GM21528 (cell line): ENCODE data around the gene TPD52L2.
"Not testable (repeated sequence)": the region's sequence is repeated elsewhere in the genome, so short reads cannot be mapped to it uniquely, and the experiment has no call there.

Experiments used
- ATAC-seq: cut with Tn5 transposase; IDR thresholded peaks from one replicate; pipeline ENCODE4 v1.9.1; 2021; ENCODE audit warnings: mild to moderate bottlenecking, moderate library complexity; ENCODE audit not compliant: unreplicated experiment, low FRiP score

The TPD52L2 gene

DNA sequence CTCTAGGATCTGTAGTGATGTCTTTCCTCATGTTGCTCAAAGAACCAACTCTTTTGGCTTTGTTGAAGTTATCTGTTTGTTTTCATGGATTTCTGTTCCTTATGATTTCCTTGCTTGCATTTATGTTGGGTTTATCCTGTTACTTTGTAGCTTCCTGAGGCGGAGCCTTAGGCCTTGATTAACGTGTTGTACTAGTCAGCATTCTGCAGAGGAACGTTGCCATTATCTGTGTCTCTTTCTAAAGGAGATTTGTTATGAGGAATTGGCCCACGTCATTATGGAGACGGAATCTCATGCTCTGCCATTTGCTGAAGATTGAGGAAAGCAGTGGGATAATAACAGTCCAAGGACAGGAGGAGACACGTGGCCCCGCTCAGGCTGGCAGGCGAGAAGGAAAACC, 61.2 kb downstream of the TPD52L2 start:
- no peak for ATAC-seq

DNA sequence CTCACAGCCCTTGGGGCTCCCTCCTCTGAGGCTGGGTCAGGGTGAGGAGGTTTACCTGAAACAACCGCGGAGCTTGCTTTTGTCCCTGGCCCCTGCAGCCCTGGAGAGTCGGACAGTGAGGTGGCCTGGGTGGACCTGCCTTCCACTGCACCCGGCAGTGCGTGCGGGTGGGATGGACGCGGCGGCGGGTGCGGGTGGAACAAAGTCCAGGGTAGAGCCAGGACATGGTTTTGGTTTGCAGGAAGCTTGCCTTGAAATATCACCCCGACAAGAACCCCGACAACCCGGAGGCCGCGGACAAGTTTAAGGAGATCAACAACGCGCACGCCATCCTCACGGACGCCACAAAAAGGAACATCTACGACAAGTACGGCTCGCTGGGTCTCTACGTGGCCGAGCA, 64.0 kb downstream of the TPD52L2 start:
- no peak for ATAC-seq

DNA sequence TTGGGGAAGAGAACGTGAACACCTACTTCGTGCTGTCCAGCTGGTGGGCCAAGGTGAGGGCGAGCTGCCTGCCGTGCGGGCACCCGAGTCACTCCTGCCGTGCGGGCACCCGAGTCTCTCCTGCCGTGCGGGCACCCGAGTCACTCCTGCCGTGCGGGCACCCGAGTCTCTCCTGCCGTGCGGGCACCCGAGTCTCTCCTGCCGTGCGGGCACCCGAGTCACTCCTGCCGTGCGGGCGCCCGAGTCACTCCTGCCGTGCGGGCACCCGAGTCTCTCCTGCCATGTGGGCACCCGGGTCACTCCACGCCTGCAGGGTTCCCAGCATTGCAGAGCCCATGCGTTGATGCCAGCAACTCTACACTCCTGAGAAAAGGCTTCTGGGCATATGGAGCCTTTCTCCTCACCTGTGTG, 64.4 kb downstream of the TPD52L2 start:
- ATAC-seq, result not testable (repeated sequence)

DNA sequence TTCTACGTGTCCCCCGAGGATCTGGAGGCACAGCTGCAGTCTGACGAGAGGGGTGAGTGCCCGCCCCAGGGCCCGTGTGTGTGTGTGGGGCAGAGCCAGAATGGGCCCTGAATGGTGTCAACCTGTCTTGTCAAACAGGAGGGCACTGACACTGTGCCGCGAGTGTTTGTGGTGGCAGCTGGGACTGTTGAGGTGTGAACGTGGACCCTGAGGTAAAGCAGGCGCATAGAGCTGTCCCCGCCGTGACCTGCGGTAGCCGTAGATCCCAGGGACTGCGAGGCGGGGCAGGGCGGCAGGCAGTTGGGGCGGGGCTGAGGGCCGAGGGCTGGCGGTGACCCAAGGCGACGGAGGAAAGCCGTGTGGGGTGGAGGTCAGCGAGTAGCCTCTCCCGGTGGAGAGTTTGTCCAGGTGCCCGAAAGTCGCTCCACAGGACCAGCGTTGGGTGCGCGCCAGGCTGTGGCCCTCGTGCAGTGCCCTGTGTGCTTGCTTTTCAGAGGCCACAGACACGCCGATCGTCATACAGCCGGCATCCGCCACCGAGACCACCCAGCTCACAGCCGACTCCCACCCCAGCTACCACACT, 66.0 kb downstream of the TPD52L2 start:
- no peak for ATAC-seq

DNA sequence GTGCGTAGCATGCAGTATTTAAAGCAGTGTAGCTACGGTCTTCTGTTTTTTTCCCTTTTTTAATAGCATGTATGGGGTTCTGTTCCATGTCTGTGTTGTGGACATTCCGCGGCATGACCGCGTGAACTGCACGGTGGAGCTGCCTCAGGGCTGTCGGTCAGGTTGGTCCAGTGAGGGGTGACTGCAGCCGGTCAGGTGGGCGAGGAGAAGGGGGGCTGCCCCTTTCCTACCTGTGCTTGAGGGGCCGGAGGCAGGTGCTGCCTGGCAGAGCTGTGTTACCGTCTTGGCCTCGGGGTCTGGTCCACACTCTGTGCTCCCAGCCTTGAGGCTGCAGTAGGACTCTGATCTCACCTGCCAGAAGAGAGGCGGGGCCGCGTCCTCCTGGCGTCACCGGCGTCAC, 66.7 kb downstream of the TPD52L2 start:
- no peak for ATAC-seq

DNA sequence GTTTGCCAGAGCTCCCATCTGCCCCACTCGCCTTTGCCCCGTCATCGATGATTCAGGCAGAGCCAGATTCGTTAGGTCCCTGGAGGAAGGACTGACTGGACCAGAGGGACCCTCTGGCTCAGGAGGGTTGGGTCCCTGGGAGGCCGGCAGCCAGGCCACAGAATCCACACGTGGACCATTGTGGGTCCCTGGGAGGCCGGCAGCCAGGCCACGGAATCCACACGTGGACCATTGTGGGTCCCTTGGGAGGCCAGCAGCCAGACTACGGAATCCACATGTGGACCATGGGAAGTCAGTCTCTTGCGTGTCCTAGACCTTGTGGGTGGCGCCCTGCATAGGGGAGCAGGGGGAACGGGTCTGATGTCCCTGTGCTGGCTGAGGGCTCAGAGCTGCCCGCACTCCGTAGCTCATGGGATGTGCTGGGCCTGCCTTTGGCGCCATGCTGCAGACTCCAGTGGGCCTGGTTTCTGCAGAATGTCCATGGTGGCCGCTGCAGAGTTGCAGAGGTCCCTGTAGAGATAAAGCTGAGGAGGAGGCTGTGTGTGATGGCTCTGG, 67.6 kb downstream of the TPD52L2 start:
- ATAC-seq, result no peak

DNA sequence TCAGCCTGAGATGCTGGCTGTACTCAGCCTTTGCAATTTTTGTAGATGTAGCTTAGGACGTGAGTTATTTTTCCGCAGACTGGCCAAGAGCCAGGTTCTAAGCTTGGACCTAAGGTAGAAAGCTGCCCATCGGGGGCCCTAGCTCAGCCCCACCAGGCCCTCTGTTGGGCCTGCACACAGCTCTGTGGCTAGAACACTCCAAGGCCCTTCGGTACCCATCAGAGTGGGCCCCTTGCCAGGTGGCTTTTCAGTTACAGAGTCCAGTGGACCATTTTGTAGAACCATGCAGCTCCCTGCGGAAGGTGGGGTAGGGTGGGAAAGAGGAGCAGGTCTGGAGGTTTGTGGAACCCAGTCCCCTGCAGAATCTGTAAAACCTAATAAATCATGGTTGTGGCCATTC, 68.6 kb downstream of the TPD52L2 start:
- no peak for ATAC-seq

DNA sequence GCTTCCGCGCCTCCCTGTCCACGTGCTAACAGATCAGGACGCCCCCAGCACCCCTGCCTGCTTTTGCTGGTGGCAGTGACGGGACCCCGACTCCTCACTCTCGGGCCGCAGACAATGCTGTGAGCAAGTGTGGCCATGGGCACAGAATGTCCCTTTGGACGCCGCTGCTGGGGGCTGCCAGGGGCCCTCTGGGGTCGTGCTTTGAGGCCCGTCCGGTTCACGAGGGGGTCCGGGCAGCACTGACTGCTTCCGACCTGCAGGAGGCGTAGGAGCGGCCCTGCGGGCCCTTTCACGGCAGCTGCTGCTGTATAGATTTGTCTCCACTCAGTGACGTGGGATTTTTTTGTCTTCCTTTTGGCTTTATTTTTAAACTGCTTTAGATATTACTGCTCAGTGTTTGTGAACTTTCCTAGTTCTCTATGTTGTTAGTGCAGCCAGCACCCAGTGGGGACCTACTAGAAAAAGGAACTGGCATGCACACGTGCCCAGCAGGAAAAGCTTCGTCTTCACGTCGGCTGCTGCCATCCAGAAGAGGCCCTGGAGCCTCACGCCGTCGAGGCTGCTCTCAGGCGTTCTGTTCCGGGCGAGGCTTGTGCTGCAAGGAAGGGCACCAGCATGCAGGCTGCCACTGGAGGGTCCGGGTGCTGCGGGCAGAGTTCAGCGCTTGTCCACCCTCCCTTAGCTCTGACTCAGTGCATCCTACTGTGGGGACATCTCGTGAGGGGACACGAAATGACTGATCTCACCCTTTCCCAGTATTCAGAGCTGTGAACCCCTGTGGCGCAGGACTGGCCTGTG, 69.4 kb downstream of the TPD52L2 start:
- ATAC-seq, result no peak

DNA sequence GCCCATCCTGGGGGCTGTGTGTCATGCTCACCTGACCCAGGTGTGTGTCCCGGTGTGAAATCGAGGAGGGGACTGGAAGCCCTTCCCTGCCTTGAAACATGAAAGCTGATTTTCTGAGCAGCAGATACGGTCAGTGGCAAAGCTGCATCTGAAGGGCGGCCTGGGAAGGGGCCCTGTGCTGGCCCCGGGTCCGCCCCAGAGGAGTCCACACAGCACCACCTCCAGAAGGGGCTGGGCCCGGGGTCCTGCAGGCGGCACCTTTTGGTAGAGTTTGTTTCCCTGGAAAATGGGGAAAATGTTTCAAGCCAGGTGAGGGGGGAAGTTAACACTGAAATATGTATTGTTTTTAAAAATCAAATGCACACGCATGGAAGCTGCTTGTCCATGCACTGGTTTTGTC, 70.4 kb downstream of the TPD52L2 start:
- ATAC-seq, result no peak

DNA sequence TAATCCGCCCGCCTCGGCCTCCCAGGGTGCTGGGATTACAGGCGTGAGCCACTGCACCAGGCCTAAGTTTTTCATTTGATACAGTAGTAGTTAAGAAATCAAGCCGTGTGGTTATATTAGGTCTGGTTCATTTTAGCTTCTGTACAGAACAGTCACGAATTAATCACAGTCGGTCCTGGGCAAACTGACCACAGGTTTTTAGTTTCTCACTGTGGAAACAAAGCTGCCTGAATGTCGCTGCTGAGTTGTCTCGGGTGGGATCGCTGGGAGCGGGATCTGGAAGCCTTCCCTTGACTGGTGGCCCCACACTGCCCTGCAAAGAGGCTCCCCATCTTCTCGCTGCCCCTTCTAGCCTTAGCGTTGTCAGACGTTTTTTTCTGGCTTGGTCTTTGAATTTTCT, 72.5 kb downstream of the TPD52L2 start:
- no peak for ATAC-seq

DNA sequence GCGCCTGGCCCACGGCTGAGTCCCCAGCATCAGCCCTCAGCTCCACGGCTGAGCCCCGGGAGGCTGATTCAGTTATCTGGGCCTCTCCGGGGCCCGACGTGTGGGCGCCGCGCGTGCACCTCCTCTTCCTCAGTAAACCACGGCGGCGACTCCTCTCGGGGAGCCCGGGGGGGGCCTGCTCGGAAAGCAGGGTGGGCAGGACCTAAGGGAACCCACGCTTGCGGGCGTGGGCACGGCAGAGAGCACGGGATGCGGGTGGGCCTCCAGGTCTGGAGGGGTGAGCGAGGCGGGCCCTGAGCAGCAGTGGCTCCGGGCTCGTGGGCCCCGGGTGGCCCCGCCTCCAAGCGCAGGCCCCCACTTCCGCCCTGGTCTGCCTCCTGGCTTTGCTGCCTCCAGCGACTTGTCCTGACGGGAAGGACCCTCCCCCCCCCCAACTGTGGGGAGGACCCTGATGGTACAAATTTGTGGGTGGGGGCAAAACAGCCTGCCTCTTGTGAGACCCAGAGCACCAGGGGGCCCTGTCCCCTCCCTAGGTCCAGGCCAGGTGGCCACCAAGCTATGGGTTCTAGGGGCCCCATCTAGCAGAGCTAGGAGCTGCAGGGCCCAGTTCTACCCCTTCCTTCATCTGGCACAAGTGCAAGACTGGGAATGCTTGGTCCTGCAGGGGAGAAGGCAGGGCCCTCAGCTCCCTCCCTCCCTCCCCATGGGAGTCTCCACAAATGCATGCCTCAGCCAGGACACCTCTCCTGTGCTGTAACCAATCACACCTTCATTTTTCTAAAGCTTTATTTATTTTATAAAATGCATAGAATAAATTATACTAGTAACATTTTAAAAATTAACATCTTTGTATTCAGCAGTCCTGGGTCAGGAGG, 74.2 kb downstream of the TPD52L2 start:
- no peak for ATAC-seq

DNA sequence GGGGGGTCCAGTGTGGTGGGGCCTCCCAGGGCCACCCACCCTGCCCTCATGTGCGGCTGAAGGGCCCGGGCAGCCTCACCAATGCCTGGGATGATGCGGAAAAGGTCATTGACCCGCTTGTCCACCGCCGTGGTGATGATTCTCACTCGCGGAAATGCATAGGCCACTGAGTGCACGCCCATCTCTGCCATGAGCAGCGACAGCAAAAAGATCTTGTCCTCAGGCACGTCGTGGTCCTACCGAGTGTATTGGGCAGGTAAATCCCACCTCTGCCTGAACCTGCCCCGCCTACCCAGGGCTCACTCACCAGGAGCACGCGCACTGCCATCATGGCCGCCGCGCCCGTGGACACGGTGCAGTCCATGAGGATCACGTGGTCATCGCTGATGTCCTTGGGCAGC, 75.0 kb downstream of the TPD52L2 start:
- ATAC-seq, result no peak

DNA sequence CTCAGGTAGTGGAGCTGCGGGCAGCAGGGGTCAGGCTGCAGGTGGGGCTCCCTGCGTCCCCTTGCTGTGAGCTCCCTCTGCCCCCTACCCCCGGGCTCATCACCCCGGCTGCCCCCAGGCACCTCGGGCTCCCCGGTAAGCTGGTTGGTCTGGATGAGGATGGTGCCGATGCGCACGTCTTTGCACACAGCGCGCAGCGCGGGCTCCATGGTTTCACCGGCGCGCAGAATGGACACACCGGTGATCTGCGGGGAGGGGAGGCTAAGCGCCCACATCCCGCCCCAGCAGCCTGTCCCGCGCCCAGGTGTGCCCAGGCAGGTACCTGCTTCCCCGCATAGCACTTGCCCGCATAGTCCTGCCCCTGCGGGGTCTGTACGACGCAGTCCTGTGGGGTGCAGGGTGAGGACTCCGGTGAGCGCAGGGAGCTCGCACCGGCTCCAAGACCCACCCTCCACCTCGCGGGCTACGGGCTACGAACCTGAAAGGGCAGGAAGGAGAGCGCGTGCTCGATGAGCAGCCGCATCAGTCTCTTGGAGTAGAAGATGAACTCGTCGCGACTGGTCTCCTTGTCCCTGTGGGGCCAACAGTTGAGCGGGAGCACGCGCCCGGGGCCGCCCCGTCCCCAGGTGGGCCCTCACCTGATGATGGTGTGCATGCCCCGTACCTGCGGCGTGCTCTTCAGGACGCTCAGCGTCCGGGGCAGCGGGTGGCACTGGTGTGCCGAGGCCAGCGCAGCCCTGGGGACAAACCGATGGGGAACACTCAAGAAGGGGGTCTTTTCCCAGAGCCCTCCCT, 75.6 kb downstream of the TPD52L2 start:
- no peak for ATAC-seq
